Measurements from ENCODE around the gene FAM78A.

DNA sequence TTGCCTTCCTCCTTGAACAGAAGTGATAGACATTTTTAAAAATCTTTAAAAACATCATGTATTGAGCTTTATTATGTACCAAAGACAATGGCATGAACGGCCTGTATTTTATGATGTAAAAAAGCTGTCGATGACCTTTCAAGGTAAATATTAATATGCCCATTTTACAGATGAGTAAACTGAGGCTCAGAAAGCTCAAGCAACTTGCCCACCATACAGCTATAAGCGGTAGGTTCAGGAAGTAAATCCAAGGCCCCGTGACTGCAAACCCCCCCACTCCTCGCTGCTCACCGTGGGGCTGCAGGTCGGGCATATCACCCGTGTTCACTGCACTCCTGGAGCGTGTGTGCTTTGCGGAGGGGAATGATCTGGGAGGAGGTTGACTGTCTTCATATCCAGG, 16.6 kb upstream of the FAM78A start:
- TF ChIP-seq, protein P1, sequence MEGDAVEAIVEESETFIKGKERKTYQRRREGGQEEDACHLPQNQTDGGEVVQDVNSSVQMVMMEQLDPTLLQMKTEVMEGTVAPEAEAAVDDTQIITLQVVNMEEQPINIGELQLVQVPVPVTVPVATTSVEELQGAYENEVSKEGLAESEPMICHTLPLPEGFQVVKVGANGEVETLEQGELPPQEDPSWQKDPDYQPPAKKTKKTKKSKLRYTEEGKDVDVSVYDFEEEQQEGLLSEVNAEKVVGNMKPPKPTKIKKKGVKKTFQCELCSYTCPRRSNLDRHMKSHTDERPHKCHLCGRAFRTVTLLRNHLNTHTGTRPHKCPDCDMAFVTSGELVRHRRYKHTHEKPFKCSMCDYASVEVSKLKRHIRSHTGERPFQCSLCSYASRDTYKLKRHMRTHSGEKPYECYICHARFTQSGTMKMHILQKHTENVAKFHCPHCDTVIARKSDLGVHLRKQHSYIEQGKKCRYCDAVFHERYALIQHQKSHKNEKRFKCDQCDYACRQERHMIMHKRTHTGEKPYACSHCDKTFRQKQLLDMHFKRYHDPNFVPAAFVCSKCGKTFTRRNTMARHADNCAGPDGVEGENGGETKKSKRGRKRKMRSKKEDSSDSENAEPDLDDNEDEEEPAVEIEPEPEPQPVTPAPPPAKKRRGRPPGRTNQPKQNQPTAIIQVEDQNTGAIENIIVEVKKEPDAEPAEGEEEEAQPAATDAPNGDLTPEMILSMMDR (conservative IDR thresholded peaks at IDR 0.05; ENCODE audit: low read depth, low read length): no peak
- TF ChIP-seq EZH2 (IDR thresholded peaks at IDR 0.05; ENCODE audit: borderline replicate concordance, low read depth, low read length, poor library complexity, severe bottlenecking): no peak

All from A673 (cell line).